HepG2 (cell line): ENCODE data around the gene GASK1A. TPM values are rescaled to one million over a fixed set of nuclear protein-coding genes. Genes with fewer than 3 reads are reported as not detected.
A peak's percentile ranks its signal among the peaks of the same experiment; 100 is the strongest.

Experiments used
- MAFG ChIP-seq: sonication (generic); formaldehyde crosslinking; IDR thresholded peaks from 2 replicates; pipeline ENCODE4 v1.5.1; 2020; ENCODE audit warnings: mild to moderate bottlenecking, missing genetic modification reagents
- MLLT10 ChIP-seq: sonication (generic); formaldehyde crosslinking; IDR thresholded peaks from 2 replicates; pipeline ENCODE4 v1.4.0; 2020; ENCODE audit warnings: missing genetic modification reagents
- PCBP1 ChIP-seq: fragments of 200-400 bp; formaldehyde crosslinking; IDR thresholded peaks from 2 replicates; pipeline ENCODE4 v1.6.1; 2017; ENCODE audit warnings: mild to moderate bottlenecking, low read depth, low read length, borderline replicate concordance
- PCBP2 ChIP-seq: fragments of 200-400 bp; formaldehyde crosslinking; optimal IDR thresholded peaks from 2 replicates; pipeline ENCODE3; 2018; ENCODE audit warnings: low read length, low read depth; ENCODE audit not compliant: poor library complexity, severe bottlenecking
- POLR2G ChIP-seq: fragments of 200-400 bp; formaldehyde crosslinking; IDR thresholded peaks from 2 replicates; pipeline ENCODE4 v1.6.1; 2018; ENCODE audit warnings: mild to moderate bottlenecking, low read depth, low read length, moderate library complexity
- REPIN1 ChIP-seq: sonication (generic); formaldehyde crosslinking; IDR thresholded peaks from 2 replicates; pipeline ENCODE4 v1.8.0; 2022; ENCODE audit warnings: missing genetic modification reagents, low read depth, mild to moderate bottlenecking, borderline replicate concordance
- SMC3 ChIP-seq: IDR thresholded peaks from 2 replicates; pipeline ENCODE4 v1.6.1; 2011; ENCODE audit warnings: low read length, improper control_type of control experiment
- SRSF9 ChIP-seq: fragments of 200-400 bp; formaldehyde crosslinking; IDR thresholded peaks from 2 replicates; pipeline ENCODE4 v1.6.1; 2018; ENCODE audit warnings: borderline replicate concordance, mild to moderate bottlenecking, low read depth, low read length; ENCODE audit not compliant: insufficient read depth, poor library complexity, severe bottlenecking
- ZSCAN22 ChIP-seq: sonication (generic); formaldehyde crosslinking; IDR thresholded peaks from 2 replicates; pipeline ENCODE4 v1.4.0; 2020; ENCODE audit warnings: mild to moderate bottlenecking, missing genetic modification reagents
- polyA plus RNA-seq, 8 experiments: library from polyadenylated mRNA; depleted of rRNA in 3 of 8; stranded (reverse) in 7 of 8; unstranded in 1 of 8; fragments of >200 nt; fragmentation: Illumina TruSeq in 4 of 8; extraction: Trizol in 4 of 8; gene quantifications; 2 replicates each; pipeline versions ENCODE4 v1.2.1 to v1.2.3, GENCODE V29; 2011 to 2016; ENCODE audit warnings: low read depth in 4 of 8, missing spikeins in 1 of 8, mixed read lengths in 1 of 8; ENCODE audit not compliant: insufficient read depth in 1 of 8
- total RNA-seq, 5 experiments: library from RNA; depleted of rRNA; stranded (reverse); fragments of >200 nt; fragmentation: Illumina TruSeq; extraction: Trizol; gene quantifications; 2 replicates each; pipeline ENCODE4 v1.2.3, GENCODE V29; 2016; ENCODE audit warnings: low read depth in 1 of 5
- TF ChIP-seq, protein P1 (sequence below): sonication (generic); formaldehyde crosslinking; conservative IDR thresholded peaks from 2 replicates; pipeline ENCODE4 v1.4.0; 2020; ENCODE audit warnings: missing genetic modification reagents
- TF ChIP-seq, protein P2 (sequence below): sonication (generic); formaldehyde crosslinking; IDR thresholded peaks from 2 replicates; pipeline ENCODE4 v1.5.1; 2020; ENCODE audit warnings: missing genetic modification reagents, mild to moderate bottlenecking, borderline replicate concordance
- TF ChIP-seq, protein P3 (sequence below): sonication (generic); formaldehyde crosslinking; IDR thresholded peaks from 2 replicates; pipeline ENCODE4 v1.5.0; 2020; ENCODE audit warnings: missing genetic modification reagents, mild to moderate bottlenecking, borderline replicate concordance
- TF ChIP-seq, protein P4 (sequence below): sonication (generic); formaldehyde crosslinking; IDR thresholded peaks from 2 replicates; pipeline ENCODE4 v1.5.0; 2020; ENCODE audit warnings: mild to moderate bottlenecking, missing genetic modification reagents
- TF ChIP-seq, protein P5 (sequence below): fragments of 450-650 bp; IDR thresholded peaks from 2 replicates; pipeline ENCODE4 v1.6.1; 2016
- TF ChIP-seq, protein P6 (sequence below): sonication (generic); formaldehyde crosslinking; IDR thresholded peaks from 2 replicates; pipeline ENCODE4 v1.5.0; 2020; ENCODE audit warnings: mild to moderate bottlenecking, missing genetic modification reagents, moderate library complexity

GASK1A gene
- total and polyA plus RNA-seq, 2 of the 13 experiments (the other 11 are each of a cell fraction or from before 2014, with no cell fraction given) = not detected

DNA sequence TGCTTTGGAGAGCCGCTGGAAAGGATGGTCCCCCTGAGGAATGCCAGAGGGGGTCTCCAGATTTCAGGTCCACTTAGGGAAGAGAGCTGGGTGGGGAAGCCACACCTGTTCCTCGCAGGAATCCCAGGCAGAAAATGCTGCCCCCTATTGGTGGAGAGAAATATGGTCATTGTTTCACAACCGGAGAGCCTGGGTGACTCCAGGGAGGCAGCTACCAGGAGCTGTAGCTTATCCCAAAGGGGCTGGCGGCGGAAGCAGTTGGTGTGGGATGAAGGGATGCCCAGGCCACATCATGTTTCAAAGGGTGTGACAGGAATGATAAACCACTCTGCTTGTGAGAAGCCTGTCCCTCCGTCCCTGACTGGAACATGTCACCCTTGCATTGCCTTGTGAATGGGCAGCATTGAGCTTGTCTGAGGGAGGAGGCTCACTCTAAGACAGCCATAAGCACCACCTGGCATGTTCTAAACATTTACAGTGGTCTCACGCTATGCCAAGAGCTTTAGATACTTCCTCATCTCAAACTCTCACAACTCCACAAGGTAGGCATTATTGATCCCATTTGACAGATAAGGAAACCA lies 92.3 kb downstream of the GASK1A start (continued):
- TF ChIP-seq, protein P1, sequence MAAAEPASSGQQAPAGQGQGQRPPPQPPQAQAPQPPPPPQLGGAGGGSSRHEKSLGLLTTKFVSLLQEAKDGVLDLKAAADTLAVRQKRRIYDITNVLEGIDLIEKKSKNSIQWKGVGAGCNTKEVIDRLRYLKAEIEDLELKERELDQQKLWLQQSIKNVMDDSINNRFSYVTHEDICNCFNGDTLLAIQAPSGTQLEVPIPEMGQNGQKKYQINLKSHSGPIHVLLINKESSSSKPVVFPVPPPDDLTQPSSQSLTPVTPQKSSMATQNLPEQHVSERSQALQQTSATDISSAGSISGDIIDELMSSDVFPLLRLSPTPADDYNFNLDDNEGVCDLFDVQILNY (CRISPR knock-in tag) = no peak
- TF ChIP-seq REPIN1 (CRISPR knock-in tag) (no peak), PCBP1 (no peak), SMC3 (peak; percentile 56), POLR2G (no peak), ZSCAN22 (CRISPR knock-in tag) (peak; percentile 92), SRSF9 (no peak), MLLT10 (CRISPR knock-in tag) (no peak), PCBP2 (no peak), MAFG (CRISPR knock-in tag) (no peak)
- TF ChIP-seq, protein P2, sequence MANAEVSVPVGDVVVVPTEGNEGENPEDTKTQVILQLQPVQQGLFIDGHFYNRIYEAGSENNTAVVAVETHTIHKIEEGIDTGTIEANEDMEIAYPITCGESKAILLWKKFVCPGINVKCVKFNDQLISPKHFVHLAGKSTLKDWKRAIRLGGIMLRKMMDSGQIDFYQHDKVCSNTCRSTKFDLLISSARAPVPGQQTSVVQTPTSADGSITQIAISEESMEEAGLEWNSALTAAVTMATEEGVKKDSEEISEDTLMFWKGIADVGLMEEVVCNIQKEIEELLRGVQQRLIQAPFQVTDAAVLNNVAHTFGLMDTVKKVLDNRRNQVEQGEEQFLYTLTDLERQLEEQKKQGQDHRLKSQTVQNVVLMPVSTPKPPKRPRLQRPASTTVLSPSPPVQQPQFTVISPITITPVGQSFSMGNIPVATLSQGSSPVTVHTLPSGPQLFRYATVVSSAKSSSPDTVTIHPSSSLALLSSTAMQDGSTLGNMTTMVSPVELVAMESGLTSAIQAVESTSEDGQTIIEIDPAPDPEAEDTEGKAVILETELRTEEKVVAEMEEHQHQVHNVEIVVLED (CRISPR knock-in tag) = no peak
- TF ChIP-seq, protein P3, sequence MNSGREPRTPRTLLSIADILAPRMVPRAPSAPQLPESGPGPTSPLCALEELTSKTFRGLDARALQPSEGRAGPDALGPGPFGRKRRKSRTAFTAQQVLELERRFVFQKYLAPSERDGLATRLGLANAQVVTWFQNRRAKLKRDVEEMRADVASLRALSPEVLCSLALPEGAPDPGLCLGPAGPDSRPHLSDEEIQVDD (CRISPR knock-in tag) = no peak
- TF ChIP-seq, protein P4, sequence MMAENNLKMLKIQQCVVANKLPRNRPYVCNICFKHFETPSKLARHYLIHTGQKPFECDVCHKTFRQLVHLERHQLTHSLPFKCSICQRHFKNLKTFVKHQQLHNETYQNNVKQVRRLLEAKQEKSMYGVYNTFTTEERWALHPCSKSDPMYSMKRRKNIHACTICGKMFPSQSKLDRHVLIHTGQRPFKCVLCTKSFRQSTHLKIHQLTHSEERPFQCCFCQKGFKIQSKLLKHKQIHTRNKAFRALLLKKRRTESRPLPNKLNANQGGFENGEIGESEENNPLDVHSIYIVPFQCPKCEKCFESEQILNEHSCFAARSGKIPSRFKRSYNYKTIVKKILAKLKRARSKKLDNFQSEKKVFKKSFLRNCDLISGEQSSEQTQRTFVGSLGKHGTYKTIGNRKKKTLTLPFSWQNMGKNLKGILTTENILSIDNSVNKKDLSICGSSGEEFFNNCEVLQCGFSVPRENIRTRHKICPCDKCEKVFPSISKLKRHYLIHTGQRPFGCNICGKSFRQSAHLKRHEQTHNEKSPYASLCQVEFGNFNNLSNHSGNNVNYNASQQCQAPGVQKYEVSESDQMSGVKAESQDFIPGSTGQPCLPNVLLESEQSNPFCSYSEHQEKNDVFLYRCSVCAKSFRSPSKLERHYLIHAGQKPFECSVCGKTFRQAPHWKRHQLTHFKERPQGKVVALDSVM (CRISPR knock-in tag) = no peak
- TF ChIP-seq, protein P5, sequence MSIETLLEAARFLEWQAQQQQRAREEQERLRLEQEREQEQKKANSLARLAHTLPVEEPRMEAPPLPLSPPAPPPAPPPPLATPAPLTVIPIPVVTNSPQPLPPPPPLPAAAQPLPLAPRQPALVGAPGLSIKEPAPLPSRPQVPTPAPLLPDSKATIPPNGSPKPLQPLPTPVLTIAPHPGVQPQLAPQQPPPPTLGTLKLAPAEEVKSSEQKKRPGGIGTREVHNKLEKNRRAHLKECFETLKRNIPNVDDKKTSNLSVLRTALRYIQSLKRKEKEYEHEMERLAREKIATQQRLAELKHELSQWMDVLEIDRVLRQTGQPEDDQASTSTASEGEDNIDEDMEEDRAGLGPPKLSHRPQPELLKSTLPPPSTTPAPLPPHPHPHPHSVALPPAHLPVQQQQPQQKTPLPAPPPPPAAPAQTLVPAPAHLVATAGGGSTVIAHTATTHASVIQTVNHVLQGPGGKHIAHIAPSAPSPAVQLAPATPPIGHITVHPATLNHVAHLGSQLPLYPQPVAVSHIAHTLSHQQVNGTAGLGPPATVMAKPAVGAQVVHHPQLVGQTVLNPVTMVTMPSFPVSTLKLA = no peak
- TF ChIP-seq, protein P6, sequence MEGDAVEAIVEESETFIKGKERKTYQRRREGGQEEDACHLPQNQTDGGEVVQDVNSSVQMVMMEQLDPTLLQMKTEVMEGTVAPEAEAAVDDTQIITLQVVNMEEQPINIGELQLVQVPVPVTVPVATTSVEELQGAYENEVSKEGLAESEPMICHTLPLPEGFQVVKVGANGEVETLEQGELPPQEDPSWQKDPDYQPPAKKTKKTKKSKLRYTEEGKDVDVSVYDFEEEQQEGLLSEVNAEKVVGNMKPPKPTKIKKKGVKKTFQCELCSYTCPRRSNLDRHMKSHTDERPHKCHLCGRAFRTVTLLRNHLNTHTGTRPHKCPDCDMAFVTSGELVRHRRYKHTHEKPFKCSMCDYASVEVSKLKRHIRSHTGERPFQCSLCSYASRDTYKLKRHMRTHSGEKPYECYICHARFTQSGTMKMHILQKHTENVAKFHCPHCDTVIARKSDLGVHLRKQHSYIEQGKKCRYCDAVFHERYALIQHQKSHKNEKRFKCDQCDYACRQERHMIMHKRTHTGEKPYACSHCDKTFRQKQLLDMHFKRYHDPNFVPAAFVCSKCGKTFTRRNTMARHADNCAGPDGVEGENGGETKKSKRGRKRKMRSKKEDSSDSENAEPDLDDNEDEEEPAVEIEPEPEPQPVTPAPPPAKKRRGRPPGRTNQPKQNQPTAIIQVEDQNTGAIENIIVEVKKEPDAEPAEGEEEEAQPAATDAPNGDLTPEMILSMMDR (CRISPR knock-in tag) = peak; percentile 63
